Measurements from ENCODE around the gene MYL2.

DNA sequence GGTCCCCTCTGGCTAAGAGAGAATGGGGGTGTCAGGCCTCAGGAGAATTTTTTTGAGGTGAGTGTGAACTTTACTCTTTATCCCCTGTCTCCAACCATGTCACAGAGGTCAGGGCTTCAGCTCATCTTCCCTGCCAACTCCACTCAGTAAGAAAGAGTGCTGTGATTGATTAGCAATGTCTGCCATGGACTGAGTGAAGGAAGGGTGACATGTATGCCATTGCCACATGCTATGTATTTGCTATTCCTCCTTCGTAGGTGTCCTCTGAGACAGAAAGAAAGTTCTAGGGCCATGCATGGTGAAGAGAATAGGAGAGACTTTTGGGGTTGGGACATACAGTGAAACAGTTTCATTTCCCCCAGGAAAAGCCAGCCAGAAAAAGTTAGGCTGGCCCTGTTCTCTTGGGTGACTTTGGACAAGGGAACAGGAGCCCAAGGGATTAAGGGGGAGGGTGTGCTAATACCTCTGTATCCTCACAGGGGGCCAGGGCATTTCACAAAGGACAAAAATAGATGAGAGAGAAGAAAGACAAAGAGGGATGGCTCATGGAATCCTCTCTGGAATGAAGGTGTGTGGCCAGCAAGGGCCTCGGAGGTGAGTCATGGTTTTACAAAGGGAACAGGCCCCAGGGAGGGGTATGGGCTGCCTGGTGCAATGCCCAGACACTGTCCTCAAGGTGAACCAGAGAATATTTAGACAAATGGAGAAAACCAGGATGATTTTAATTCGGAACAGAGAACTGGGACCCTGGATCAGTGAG lies 13.9 kb upstream of the MYL2 start:
- TF ChIP-seq POLR2AphosphoS5 (IDR thresholded peaks at IDR 0.05) (no peak), EP300 (IDR thresholded peaks at IDR 0.05) (no peak), POLR2A (IDR thresholded peaks at IDR 0.05) (no peak)
- TF ChIP-seq, protein P1, sequence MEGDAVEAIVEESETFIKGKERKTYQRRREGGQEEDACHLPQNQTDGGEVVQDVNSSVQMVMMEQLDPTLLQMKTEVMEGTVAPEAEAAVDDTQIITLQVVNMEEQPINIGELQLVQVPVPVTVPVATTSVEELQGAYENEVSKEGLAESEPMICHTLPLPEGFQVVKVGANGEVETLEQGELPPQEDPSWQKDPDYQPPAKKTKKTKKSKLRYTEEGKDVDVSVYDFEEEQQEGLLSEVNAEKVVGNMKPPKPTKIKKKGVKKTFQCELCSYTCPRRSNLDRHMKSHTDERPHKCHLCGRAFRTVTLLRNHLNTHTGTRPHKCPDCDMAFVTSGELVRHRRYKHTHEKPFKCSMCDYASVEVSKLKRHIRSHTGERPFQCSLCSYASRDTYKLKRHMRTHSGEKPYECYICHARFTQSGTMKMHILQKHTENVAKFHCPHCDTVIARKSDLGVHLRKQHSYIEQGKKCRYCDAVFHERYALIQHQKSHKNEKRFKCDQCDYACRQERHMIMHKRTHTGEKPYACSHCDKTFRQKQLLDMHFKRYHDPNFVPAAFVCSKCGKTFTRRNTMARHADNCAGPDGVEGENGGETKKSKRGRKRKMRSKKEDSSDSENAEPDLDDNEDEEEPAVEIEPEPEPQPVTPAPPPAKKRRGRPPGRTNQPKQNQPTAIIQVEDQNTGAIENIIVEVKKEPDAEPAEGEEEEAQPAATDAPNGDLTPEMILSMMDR (IDR thresholded peaks at IDR 0.05): no peak
